PC-3 (cell line): ENCODE results near the gene DTD1. TPM values are rescaled to one million over a fixed set of nuclear protein-coding genes. Genes with fewer than 3 reads are reported as not detected.

Experiments
- ATAC-seq: fragments of 200-7000 bp; cut with Tn5 transposase; 2 replicates; pipeline ENCODE4 v1.9.1; 2020; ENCODE audit warnings: mild to moderate bottlenecking, moderate library complexity
- BruUV-seq: library from RNA; stranded (reverse); fragments of 400-500 nt; replicated peaks from 2 replicates; lab custom pipeline; 2021; lab: Mats Ljungman, UMichigan
- CTCF ChIA-PET: fragments of 300-600 bp; sonication (Branson Sonifier 250); formaldehyde crosslinking; loops from one replicate; lab custom pipeline; 2022; ENCODE audit warnings: antibody characterized with exemption; lab: Charles Lee
- POLR2A ChIA-PET: fragments of 300-600 bp; sonication (Branson Sonifier 250); formaldehyde crosslinking; loops from one replicate; lab custom pipeline; 2022; ENCODE audit warnings: antibody characterized with exemption; ENCODE audit not compliant: unreplicated experiment; lab: Charles Lee
- DNase-seq: peaks from one replicate; pipeline ENCODE4 v3.0.0-alpha.2; 2015
- H2AFZ ChIP-seq: fragments of 300-600 bp; sonication (generic); 2 replicates; pipeline ENCODE4 v1.6.0; 2016; ENCODE audit warnings: antibody characterized with exemption, low read length
- H3F3A ChIP-seq: fragments of 300-600 bp; sonication (generic); one replicate; pipeline ENCODE4 v1.6.0; 2017; ENCODE audit warnings: antibody characterized with exemption, low read length, control low read depth, mild to moderate bottlenecking; ENCODE audit not compliant: unreplicated experiment
- H3K27ac ChIP-seq: fragments of 300-600 bp; sonication (generic); 2 replicates; pipeline ENCODE4 v1.5.1; 2016; ENCODE audit warnings: mild to moderate bottlenecking, low read length
- H3K27me3 ChIP-seq: fragments of 300-600 bp; sonication (generic); 2 replicates; pipeline ENCODE4 v1.6.1; 2016; ENCODE audit warnings: low read length, mixed read lengths
- H3K36me3 ChIP-seq: fragments of 300-600 bp; sonication (generic); 2 replicates; pipeline ENCODE4 v1.6.1; 2016; ENCODE audit warnings: low read depth, mixed run types, low read length, mixed read lengths
- H3K4me1 ChIP-seq: fragments of 300-600 bp; sonication (generic); 2 replicates; pipeline ENCODE4 v1.5.1; 2016; ENCODE audit warnings: low read length; ENCODE audit not compliant: insufficient read depth
- H3K4me2 ChIP-seq: fragments of 300-600 bp; sonication (generic); 2 replicates; pipeline ENCODE4 v1.6.0; 2016; ENCODE audit warnings: low read length
- H3K4me3 ChIP-seq: fragments of 300-600 bp; sonication (generic); 2 replicates; pipeline ENCODE4 v1.5.1; 2016; ENCODE audit warnings: mild to moderate bottlenecking, low read length, mixed read lengths
- H3K79me2 ChIP-seq: fragments of 300-600 bp; sonication (generic); 2 replicates; pipeline ENCODE4 v1.6.1; 2017; ENCODE audit warnings: low read length, mixed read lengths
- H3K9ac ChIP-seq: fragments of 300-600 bp; sonication (generic); 2 replicates; pipeline ENCODE4 v1.6.0; 2016; ENCODE audit warnings: mild to moderate bottlenecking, low read length
- H3K9me2 ChIP-seq: fragments of 300-600 bp; sonication (generic); replicated peaks from 2 replicates; pipeline ENCODE4 v1.6.1; 2016; ENCODE audit warnings: mixed run types, low read length, mixed read lengths
- H3K9me3 ChIP-seq: fragments of 300-600 bp; sonication (generic); 2 replicates; pipeline ENCODE4 v1.6.1; 2016; ENCODE audit warnings: low read length, mixed read lengths
- H4K20me1 ChIP-seq: fragments of 300-600 bp; sonication (generic); 2 replicates; pipeline ENCODE4 v1.6.1; 2016; ENCODE audit warnings: low read length, mixed read lengths
- CTCF ChIP-seq: fragments of 300-600 bp; sonication (generic); conservative IDR thresholded peaks from 2 replicates; pipeline ENCODE4 v1.5.1; 2017; ENCODE audit warnings: antibody characterized with exemption, low read depth, mild to moderate bottlenecking, low read length
- EZH2 ChIP-seq: fragments of 300-600 bp; sonication (generic); IDR thresholded peaks from one replicate; pipeline ENCODE4 v1.6.1; 2017; ENCODE audit warnings: antibody characterized with exemption, mild to moderate bottlenecking, low read length; ENCODE audit not compliant: unreplicated experiment
- EZH2phosphoT487 ChIP-seq: fragments of 300-600 bp; sonication (generic); IDR thresholded peaks from 2 replicates; pipeline ENCODE4 v1.6.1; 2018; ENCODE audit warnings: mild to moderate bottlenecking, antibody characterized with exemption, low read length, borderline replicate concordance
- intact Hi-C: fragments of 100-400 bp; cut with micrococcal nuclease; formaldehyde crosslinking; loops from 2 replicates; pipeline ENCODE4 v1.9.0; 2023
- total RNA-seq: library from RNA; depleted of rRNA; stranded (reverse); fragments of >200 nt; gene quantifications from 2 replicates; pipeline ENCODE4 v1.2.3, GENCODE V29; 2014

DTD1 gene
- total RNA-seq, 1 experiment from 2014 or later, result 124 TPM

GRCh38 chr20:18721551-18722115 is 133.8 kb downstream of the DTD1 start:
- CTCF ChIA-PET, result no interaction called here
- intact Hi-C loops, result no loop called here
- Histone ChIP-seq H3K36me3 (no peaks in the 10 kb centered on the region), H2AFZ (no peak overlapping the region), H4K20me1 (no peaks in the 10 kb centered on the region), H3K9me2 (no peaks in the 10 kb centered on the region), H3K4me3 (no peak overlapping the region), H3K79me2 (no peaks in the 10 kb centered on the region), H3K4me2 (no peak overlapping the region), H3K27ac (no peak overlapping the region), H3K4me1 (no peaks in the 10 kb centered on the region), H3K9me3 (no peaks in the 10 kb centered on the region), H3F3A (no peaks in the 10 kb centered on the region), H3K9ac (no peak overlapping the region), H3K27me3 (no peaks in the 10 kb centered on the region)
- POLR2A ChIA-PET, result no interaction called here
- ATAC-seq (no peak), DNase-seq (no peak)
- TF ChIP-seq EZH2phosphoT487, result no peak
- no peak for TF ChIP-seq EZH2
- no peak for TF ChIP-seq CTCF
- no TSS peak for BruUV-seq

GRCh38 chr20:18722371-18722770 is 134.5 kb downstream of the DTD1 start:
- no peaks in the 10 kb centered on the region for H4K20me1 ChIP-seq
- TF ChIP-seq CTCF (no peak), EZH2phosphoT487 (no peak)
- no peak overlapping the region for H3K27ac ChIP-seq
- H3K4me2 ChIP-seq, result no peak overlapping the region
- CTCF ChIA-PET, result no interaction called here
- no peaks in the 10 kb centered on the region for H3K79me2 ChIP-seq
- no peaks in the 10 kb centered on the region for H3K27me3 ChIP-seq
- H3K9ac ChIP-seq, result no peak overlapping the region
- no peaks in the 10 kb centered on the region for H3K36me3 ChIP-seq
- no TSS peak for BruUV-seq
- no peaks in the 10 kb centered on the region for H3F3A ChIP-seq
- no peaks in the 10 kb centered on the region for H3K4me1 ChIP-seq
- H3K4me3 ChIP-seq, result no peak overlapping the region
- DNase-seq, result no peak
- intact Hi-C loops, result no loop called here
- POLR2A ChIA-PET, result no interaction called here
- ATAC-seq, result no peak
- H2AFZ ChIP-seq, result no peak overlapping the region
- H3K9me3 ChIP-seq, result no peaks in the 10 kb centered on the region
- no peaks in the 10 kb centered on the region for H3K9me2 ChIP-seq

- Histone ChIP-seq H3K4me1 (no peaks in the 10 kb centered on the region), H3K9me2 (no peaks in the 10 kb centered on the region), H3K4me2 (no peak overlapping the region), H3K27me3 (no peaks in the 10 kb centered on the region), H3K27ac (no peak overlapping the region), H3F3A (no peaks in the 10 kb centered on the region), H3K9me3 (no peaks in the 10 kb centered on the region), H2AFZ (no peak overlapping the region), H4K20me1 (no peaks in the 10 kb centered on the region), H3K9ac (no peak overlapping the region), H3K36me3 (no peaks in the 10 kb centered on the region), H3K4me3 (no peak overlapping the region), H3K79me2 (no peaks in the 10 kb centered on the region)
- ATAC-seq (no peak), DNase-seq (no peak)
- intact Hi-C loops, result no loop called here
- BruUV-seq, result no TSS peak
- TF ChIP-seq EZH2 (no peak), CTCF (no peak), EZH2phosphoT487 (no peak)
- CTCF ChIA-PET, result no interaction called here
- POLR2A ChIA-PET, result no interaction called here
These were observed 136.2 kb downstream of the DTD1 start for GRCh38 chr20:18724077-18724476.
